HG02623 (cell line): ENCODE results near the gene RPAP3.
"Not testable (repeated sequence)": the region's sequence is repeated elsewhere in the genome, so short reads cannot be mapped to it uniquely, and the experiment has no call there.

ENCODE experiments used
- ATAC-seq: cut with Tn5 transposase; IDR thresholded peaks from one replicate; pipeline ENCODE4 v1.9.1; 2021; ENCODE audit warnings: moderate library complexity; ENCODE audit not compliant: unreplicated experiment

Gene RPAP3

DNA sequence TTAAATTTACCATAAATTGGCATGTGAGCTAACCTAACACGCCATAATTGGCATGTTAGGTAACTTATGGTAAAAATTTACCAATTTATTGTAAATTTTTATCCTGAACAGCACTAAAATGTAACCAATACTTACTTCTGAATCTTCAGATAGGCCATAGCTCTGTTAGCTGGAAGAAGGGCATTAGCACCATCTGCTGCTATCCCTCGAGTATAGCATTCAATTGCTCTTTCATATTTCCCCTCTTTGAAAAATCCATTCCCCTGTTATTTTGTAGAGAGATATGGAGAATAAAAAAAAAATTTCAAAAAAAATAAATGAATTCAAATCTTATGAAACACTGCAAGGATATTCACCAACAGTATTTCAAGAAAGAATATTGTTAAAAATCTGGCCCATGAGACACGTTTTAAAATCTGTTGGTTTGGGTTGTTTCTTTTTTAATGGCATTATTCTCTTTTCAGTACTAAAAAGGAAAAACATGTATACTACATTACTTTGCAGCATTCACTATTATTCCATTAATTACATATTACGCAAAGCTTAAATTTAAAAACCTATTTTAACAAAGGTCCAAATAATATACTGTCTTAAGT lies 19.1 kb downstream of the RPAP3 start:
- no peak for ATAC-seq

DNA sequence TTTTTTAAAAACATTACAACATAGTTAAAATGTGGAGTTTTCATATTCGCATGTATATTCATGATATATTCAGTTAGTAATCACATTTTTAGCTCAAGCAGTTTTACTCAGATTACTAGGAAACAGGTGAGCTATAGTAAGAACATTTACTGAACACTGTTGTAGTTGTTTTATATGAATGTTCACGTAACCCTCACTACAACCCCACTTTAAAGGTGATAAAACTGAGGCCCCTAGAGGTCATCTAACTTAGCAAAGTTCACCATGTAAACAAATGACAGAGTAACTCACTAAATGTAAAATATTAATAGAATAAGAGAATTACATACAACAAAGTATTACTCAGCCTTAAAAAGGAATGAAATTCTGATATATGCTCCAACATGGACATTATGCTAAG lies 26.0 kb downstream of the RPAP3 start:
- ATAC-seq = no peak

DNA sequence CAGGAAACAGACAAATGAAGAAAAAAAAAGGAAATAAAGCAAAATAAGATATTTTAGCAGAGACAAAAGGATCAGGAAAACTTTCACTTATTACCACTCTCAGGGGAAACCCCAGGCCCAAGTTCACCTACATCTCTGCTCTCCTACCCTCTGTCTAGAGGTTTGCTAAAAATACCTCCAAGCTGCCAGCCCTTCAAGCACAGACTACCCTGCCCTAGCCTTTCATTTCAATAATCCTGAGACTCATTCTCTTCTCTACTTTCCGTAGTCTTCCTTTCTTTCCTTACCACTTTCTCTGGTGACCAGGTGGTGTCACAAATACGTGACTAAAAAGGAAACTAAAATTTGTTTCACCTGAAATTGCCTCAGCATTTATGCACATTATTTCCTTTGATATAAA lies 33.8 kb downstream of the RPAP3 start:
- ATAC-seq = no peak

DNA sequence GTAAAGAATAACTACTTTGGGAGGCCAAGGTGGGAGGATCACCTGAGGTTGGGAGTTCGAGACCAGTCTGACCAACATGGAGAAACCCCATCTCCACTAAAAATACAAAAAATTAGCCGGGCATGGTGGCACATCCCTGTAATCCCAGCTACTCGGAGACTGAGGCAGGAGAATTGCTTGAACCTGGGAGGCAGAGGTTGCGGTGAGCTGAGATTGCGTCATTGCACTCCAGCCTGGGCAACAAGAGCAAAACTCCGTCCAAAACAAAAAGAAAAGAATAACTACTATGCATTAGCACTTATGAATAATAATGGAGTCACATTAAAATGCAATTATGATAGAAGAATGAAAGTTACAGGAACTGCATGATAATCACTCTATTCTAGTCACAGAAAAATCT lies 37.9 kb downstream of the RPAP3 start:
- not testable (repeated sequence) for ATAC-seq

DNA sequence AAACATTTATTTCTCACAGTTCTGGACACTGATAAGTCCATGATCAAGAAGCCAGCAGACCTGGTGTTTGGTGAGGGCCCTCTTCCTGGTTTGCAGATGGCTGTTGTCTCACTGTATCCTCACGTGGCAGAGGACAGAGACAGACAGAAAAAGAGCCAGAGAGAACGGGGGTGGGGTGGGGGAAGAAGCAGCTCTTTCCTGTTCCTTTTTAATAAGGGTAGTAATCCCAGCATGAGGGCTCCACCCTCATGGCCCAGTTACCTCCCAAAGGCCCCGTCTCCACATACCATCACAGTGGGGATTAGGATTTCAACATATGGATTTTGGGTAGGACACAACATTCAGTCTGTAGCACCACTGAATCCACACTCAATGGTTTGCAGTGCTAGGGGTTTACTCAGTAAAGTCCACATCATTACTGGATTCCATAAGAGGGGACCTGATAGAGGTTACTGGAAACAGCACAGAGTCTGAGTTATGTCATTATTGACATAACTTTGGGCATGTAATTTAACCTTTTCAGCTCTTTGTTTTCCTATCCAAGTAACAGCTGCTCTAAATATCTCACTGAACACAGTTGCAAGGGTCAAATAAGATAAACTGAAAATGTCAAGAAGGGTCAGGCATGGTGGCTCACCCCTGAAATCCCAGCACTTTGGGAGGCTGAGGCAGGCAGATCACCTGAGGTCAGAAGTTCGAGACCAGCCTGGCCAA lies 53.2 kb downstream of the RPAP3 start:
- ATAC-seq = no peak

DNA sequence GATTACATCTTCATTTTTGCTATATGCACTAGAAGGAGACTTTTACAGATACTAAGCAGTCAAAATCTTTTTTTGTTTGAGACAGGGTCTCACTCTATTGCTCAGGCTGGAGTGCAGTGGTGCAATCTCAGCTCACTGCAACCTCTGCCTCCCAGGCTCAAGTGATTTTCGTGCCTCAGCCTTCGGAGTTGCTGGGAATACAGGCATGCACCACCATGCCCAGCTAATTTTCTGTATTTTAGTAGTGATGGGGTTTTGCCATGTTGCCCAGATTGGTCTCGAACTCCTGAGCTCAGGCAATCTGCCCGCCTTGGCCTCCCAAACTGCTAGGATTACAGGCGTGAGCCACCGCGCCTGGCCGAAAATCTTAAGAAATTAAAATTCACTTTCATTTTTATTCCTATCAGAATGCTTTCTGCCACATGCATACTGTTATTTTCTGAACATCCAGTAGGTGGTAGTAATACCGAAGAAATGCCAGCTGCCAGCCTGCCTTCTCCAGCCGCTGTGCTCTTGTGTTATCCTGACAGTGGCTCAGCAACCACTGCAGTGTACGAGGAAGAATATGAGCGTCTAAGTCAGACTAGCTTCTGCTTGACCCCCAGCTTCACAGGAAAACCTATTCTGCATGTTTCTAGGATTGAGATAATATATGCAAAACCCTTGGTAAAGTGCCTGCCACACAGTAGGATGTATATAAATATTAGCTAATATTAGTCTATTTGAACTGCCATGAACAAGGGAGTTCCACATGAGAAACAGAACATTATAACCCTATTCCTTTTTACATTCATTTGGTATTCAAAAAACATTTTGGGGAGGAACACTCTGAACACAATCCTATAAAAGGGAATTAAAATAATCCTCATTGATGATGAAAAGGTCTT lies 54.2 kb downstream of the RPAP3 start:
- no peak for ATAC-seq

DNA sequence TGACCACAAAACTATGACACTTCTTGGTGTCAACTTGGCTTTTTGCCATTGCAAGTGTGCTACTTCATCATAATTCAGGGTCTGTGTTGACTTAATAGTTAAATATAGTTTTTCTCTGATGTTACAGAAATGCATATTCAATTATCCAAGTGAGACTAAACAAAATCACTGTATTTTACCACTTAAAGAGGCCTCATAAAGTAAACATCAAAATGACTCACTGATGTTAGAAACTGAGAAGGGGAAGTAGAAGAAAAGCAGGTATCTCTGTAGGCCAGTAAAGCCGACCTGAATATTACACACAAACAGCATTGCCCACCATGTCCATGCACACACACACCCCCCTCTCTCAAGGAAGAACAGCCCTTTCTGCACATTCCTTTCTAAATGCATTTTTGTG lies 55.4 kb downstream of the RPAP3 start:
- peak; percentile 60 for ATAC-seq

DNA sequence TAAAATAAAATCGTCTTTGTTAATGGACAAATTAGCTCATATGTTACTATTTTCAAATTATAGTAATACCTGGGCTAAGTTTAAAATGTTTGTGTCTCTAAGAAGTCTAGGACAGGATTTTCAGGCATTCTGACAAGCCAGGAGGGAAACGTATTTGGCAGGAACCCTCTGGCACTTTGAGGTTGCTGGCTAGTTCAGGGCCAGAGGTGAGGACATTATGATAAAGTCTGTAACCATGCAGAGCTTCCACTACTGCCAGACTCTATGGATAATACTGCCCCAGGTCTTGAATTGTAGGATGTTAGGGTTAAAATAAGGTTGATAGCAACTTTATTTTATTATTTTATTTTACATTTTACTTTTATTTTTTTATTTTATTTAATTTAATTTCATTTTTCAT lies 56.4 kb downstream of the RPAP3 start:
- ATAC-seq = no peak

DNA sequence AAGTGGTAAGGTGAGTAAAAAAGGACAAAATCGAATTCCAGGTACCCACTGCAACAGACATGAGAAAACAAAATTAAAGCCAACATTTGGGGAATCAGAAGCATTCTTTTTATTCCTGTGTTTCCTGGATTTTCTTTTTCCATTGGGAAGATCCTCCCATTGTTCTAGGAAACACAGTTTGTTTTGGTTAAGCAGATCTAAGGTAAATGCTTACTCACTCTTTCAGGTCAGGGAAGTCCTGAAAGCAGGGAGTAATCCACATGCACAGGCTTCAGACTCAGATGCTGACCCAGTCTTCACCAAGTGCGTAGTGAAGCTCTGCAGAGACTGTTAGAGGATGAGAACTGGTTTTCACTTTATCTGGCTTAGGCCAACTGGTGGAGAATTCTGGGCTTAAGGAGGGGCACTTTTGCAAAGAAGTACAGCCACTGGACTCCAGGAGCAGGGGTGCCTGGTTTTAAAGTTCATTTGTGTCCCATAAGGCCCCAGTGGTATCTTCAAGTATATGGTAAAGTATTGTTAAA lies 57.7 kb downstream of the RPAP3 start:
- ATAC-seq = no peak

DNA sequence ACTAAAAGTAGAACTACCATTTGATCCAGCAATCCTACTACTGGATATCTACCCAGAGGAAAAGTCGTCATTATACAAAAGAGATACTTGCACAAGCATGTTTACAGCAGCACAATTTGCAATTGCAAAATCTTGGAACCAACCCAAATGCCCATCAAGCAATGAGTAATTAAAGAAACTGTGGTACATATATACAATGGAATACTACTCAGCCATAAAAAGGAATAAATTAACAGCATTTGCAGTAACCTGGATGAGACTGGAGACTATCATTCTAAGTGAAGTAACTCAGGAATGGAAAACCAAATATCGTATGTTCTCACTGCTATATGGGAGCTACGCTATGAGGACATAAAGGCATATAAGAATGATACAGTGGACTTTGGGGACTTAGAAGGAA lies 63.5 kb downstream of the RPAP3 start:
- ATAC-seq = not testable (repeated sequence)

DNA sequence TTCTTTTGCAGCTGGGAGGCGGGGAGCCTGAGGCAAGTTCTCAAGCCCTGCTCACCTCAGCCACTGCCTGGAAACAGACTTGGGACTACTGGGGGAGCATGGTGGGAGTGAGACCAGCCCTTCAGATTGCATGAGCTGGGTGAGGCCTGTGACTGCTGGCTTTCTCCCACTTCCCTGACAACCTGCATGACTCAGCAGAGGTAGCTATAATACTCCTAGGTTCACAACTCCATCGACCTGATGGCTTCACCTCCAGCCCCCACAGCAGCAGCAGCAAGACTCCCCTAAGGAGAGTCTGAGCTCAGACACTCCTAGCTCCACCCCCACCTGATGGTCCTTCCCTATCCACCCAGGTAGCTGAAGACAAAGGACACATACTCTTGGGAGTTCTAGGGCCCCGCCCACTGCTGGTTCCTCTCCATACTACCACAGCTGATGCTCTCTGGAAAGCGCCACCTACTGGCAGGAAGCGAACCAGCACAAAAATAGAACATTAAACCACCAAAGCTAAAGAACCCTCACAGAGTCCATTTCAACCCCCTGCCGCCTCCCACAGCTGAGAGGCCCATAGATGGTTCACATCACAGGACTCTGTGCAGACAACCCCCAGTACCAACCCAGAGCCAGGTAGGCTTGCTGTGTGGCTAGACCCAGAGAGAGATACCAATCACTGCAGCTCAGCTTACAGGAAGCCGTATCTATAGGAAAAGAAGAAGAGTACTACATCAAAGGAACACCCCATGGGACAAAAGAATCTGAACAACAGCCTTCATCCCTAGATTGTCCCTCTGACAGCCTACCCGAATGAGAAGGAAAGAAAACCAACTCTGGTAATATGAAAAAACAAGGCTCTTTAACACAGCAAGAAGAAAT lies 68.7 kb downstream of the RPAP3 start:
- no peak for ATAC-seq

DNA sequence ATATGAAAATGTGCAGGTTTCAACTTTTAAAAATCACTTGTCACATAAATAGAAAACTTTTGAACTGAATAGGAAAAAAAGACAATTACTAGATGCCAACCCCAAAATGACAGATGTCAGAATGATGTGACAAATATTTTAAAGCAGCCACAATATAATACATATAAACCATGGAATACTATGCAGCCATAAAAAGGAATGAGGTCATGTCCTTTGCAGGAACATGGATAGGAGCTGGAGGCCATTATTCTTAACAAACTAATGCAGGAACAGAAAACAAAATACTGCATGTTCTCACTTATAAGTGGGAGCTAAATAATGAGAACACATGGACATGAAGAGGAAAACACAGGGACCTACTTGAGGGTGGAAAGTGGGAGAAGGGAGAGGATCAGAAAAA lies 70.1 kb downstream of the RPAP3 start:
- not testable (repeated sequence) for ATAC-seq

DNA sequence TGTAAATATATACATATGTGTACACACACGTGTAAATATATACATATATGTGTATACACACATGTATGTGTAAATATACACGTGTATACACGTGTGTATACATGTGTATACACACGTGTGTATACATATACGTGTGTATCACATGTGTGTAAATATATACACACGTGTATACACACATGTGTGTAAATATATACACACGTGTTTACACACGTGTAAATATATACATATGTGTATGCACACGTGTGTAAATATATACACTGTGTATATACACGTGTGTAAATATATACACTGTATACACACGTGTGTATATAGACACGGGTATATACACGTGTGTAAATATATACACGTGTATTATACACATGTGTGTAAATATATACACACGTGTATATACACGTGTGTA lies 71.7 kb downstream of the RPAP3 start:
- ATAC-seq = no peak

DNA sequence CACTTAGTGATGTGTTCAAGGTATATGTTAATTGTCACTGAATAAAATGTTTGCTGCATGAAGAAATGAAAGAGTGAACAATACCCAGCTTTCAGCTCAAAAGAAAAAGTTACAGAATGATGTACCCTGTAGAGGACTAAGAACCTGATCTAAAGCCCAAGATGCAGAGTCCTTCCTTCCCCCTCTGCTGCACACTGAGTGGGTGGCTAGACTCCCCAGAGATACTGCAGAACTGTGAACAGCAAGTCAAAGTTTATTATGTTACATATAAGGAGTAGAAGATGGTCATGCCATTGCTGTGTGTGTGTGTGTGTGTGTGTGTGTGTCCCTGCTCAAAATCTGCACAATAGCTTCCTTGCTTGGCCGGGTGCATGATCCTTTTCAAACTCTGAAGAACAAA lies 83.9 kb downstream of the RPAP3 start:
- no peak for ATAC-seq

DNA sequence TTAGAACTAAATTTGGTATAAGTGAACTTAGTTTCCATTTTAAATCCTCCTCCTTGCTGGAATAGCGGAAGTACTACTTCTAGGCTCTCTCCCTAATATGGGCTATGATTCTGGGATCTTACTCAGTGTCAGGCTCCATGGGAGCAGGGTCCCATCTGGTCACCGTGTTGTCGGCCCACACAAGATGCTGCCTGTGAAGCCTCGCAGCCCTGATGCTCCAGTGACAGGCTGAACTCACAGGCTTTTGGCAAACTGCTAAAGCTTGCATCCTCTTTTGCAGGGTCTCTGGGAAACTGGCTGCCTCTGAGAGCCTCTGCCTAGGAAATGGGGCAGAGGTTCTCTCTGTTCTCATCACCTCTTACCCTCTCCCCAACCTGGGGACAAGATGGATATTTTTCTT lies 88.4 kb downstream of the RPAP3 start:
- ATAC-seq = no peak

DNA sequence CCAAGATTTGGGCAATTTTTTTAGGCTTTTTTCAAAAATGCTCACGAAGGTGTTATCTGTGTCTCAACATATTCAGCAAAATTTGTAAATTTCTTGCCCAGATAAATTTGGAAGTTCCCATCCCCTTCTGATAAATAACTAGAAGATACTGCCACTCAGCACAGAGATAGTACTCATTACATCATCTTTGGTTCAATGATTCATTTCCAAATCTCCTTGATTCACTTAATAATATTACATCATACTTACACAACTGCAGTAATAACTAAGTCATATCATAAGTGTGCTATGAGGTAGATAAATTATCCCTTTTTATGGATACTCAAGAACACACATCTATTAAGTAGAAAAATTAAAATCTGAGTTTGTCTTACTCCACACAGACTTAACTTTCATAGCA lies 89.4 kb downstream of the RPAP3 start:
- ATAC-seq = no peak

DNA sequence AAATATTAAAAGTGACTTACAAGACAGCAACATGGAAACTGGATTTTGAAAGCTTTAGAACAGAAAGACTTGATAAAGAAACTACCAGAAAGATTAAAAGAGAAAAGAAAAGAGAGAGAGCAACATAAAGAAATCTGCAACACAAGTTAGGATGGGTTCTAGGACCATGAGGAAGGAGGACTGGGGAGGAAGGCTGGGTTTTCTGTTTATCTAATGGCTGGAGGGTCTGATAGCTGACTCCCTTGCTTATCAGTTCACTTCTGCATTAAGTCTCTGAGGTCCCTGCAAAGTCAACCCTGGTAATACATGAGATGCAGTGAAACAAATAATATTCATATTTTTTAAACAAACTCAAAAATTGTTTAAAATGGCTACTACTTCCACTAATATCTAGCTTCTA lies 90.1 kb downstream of the RPAP3 start:
- no peak for ATAC-seq

DNA sequence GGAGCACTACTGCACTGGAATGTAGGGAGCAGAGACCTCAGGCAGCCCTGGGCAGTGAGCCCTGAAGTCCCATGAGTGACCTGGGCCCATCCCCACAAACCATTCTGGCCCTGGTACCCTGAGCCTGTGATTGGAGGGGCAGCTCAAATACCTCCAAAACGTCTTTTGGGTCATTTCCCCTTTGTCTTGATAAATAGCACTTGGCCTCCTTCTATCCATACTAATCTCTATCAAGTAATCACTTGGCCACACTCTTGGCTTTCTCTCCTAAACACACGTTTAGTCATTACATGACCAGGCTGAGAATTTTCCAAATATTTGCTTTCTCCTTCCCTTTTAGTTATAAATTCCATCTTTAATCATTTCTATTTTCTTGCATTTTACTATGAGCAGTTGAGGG lies 91.3 kb downstream of the RPAP3 start:
- ATAC-seq = no peak

DNA sequence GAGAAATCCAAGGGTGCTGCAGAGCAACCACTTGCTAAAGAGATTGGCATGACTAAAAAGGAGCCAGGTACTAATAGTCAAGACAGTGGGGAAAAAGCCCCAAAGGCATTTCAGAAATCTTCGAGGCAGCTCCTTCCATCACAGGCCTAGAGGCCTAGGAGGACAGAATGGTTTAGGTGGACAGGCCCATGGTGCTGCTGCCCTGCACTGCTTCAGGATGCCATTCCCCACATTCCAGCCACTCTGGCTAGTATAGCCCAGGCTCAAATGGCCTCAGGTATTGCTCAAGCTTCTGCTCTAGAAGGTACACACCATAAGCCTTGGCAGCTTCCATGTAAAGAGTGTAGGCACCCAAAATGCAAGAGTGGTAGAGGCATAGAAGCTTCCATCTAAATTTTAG lies 92.9 kb downstream of the RPAP3 start:
- ATAC-seq = no peak

DNA sequence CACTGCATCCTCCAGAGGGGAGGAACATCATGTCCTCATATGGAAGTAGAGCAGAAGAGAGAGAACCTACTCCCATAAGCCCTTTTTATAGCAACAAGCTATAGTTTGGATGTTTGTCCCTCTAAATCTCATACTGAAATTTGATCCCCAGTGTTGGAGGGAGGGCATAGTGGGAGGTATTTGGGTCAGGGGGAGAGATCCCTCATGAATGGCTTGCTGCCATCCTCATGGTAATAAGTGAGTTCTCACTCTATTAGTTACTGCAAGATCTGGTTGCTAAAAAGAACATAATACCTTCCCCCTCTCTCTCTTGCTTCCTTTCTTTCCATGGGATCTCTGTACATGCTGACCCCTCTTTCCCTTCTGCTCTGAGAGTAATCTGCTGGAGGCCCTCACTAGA lies 93.9 kb downstream of the RPAP3 start:
- no peak for ATAC-seq
